NCI-H1417 treated with DMSO at 0.1 percent for 48 hours (cell line): ENCODE results near the gene TBRG4.

Experiments used
- DNase-seq: peaks from one replicate; lab custom pipeline; 2025; lab: John Stamatoyannopoulos, UW

TBRG4 gene

GRCh38 chr7:45055016-45055415 is 56.5 kb downstream of the TBRG4 start:
- DNase-seq = no peak

GRCh38 chr7:45054442-45054841 is 57.1 kb downstream of the TBRG4 start:
- DNase-seq = no peak

- DNase-seq = no peak
These were observed 57.6 kb downstream of the TBRG4 start for GRCh38 chr7:45053941-45054340.

- DNase-seq = no peak
These were observed 58.1 kb downstream of the TBRG4 start for GRCh38 chr7:45053401-45053800.

GRCh38 chr7:45052011-45052410 is 59.5 kb downstream of the TBRG4 start:
- DNase-seq = no peak

- DNase-seq = no peak
These were observed 61.3 kb downstream of the TBRG4 start for GRCh38 chr7:45050198-45050597.
